Cardiac ventricle fibroblast (primary cell): ENCODE results near the gene CRY2. TPM values are rescaled to one million over a fixed set of nuclear protein-coding genes. Genes with fewer than 3 reads are reported as not detected.

Experiments
- total RNA-seq: library from RNA; depleted of rRNA; stranded (reverse); fragments of >200 nt; gene quantifications from 2 replicates; pipeline ENCODE4 v1.2.3, GENCODE V29; 2015

Gene CRY2
- total RNA-seq, result 11.3 and 21.0 TPM in 2 replicates

GRCh38 chr11:45846974-45847910, at the start of gene CRY2:
CRY2 (plus strand) TSS chr11:45847475; CDS start chr11:45847491, 16 bp downstream.

GRCh38 chr11:45804761-45805304, 42.4 kb upstream of the CRY2 start, which contains the start of gene SLC35C1:
SLC35C1 (plus strand) TSS chr11:45805149; CDS start chr11:45805802, 653 bp downstream.

GRCh38 chr11:45885274-45885920, 38.1 kb downstream of the CRY2 start, which contains the start of gene MAPK8IP1:
MAPK8IP1 (plus strand) TSS chr11:45885651; CDS start chr11:45885821, 170 bp downstream.

DNA sequence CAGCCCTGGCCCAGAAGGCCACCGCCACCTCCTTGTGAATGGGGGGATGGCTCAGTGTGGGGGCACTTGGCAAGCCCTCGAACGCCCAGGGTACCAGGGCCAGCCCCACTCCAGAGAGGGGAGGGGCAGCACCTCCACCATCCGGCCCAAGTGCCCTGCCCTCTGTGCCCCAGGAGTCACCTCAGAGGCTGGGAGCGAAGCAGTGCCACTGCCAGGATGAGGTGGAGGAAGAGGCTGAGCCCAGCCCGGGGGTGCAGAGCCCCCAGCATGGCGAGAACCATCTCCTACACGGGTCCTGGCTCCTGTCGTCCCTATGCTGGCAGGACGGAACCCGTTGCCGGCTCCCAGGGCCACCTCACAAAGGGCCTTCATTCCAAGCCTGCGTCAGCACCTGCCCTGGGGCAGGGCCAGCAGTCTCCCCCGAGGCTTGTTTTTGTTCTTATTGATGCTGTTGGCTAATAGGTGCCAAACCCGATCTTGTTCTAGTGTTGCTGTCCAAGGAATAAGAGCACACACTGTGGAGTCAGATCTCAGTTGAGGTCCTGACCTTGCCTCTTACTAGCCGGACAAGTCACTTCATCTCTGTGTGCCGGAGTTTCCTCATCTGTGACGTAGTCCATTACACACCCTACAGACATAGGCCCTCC, 59.8 kb downstream of the CRY2 start, which contains the start of gene FREY1:
FREY1 (minus strand) TSS at position 307 of the 647 bp plus-strand sequence; CDS start at position 281, 26 bp downstream.

GRCh38 chr11:45917623-45918330, 70.5 kb downstream of the CRY2 start, which contains the start of gene PEX16:
PEX16 (minus strand) TSS chr11:45917877; CDS start chr11:45917811, 66 bp downstream.

GRCh38 chr11:45922425-45923082, 75.3 kb downstream of the CRY2 start, which contains the start of gene LARGE2:
LARGE2 (plus strand) TSS chr11:45922656; CDS start chr11:45922883, 227 bp downstream.

Other genes starting within 250 kb of the CRY2 start
- 74.1 and 83.0 TPM in 2 replicates for gene CHST1, start 181.9 kb upstream of the CRY2 start, total RNA-seq
- gene SLC35C1, start 42.3 kb upstream of the CRY2 start, total RNA-seq, result 21.5 and 23.1 TPM in 2 replicates
- gene MAPK8IP1, start 38.2 kb downstream of the CRY2 start, total RNA-seq, result 7.6 and 11.4 TPM in 2 replicates
- not detected in 2 replicates for gene FREY1, start 59.8 kb downstream of the CRY2 start, total RNA-seq
- gene PEX16, start 70.4 kb downstream of the CRY2 start, total RNA-seq, result 23.0 and 28.4 TPM in 2 replicates
- gene LARGE2, start 75.2 kb downstream of the CRY2 start, total RNA-seq, result not detected in 2 replicates